ENCODE results near the gene MYO3B.

MYO3B gene

DNA sequence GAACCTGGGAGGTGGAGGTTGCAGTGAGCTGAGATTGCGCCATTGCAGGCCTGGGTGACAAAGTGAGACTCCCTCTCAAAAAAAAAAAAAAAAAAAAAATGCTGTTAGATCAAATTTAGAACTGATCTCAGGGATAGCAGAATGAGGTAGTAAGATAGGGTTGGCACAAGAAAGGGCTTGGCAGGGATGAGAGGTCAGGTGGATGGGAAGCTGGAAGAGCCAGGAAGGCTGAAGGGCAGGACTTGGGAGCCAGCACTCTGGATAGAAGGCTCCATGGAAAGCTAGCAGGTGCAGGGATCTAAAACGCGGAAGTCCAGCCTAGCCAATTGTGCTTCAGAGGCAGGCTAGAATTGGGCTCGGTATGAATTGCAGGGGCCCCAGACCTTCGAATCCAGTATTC is 286.3 kb downstream of the MYO3B start:
- no peak overlapping the region for H3K4me2 ChIP-seq (ENCODE audit: low read depth, low read length, poor library complexity, severe bottlenecking)
- no peaks in the 10 kb centered on the region for H4K20me1 ChIP-seq (ENCODE audit: low read depth, low read length)
- H3K9ac ChIP-seq (ENCODE audit: low read length): no peak overlapping the region
- no peak overlapping the region for H2AFZ ChIP-seq (ENCODE audit: low read depth, low read length, severe bottlenecking)
- H3K36me3 ChIP-seq (ENCODE audit: low read length): no peaks in the 10 kb centered on the region
- no peaks in the 10 kb centered on the region for H3K79me2 ChIP-seq (ENCODE audit: insufficient read depth, low read length)
- H3K9me2 ChIP-seq (replicated peaks; ENCODE audit: insufficient read depth, low read length): no peaks in the 10 kb centered on the region
- no peak for TF ChIP-seq EZH2phosphoT487 (conservative IDR thresholded peaks at IDR 0.05; ENCODE audit: low read length)
- TF ChIP-seq, protein P1, sequence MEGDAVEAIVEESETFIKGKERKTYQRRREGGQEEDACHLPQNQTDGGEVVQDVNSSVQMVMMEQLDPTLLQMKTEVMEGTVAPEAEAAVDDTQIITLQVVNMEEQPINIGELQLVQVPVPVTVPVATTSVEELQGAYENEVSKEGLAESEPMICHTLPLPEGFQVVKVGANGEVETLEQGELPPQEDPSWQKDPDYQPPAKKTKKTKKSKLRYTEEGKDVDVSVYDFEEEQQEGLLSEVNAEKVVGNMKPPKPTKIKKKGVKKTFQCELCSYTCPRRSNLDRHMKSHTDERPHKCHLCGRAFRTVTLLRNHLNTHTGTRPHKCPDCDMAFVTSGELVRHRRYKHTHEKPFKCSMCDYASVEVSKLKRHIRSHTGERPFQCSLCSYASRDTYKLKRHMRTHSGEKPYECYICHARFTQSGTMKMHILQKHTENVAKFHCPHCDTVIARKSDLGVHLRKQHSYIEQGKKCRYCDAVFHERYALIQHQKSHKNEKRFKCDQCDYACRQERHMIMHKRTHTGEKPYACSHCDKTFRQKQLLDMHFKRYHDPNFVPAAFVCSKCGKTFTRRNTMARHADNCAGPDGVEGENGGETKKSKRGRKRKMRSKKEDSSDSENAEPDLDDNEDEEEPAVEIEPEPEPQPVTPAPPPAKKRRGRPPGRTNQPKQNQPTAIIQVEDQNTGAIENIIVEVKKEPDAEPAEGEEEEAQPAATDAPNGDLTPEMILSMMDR (IDR thresholded peaks at IDR 0.05; ENCODE audit: insufficient read depth, low read length, poor library complexity, severe bottlenecking): no peak
- H3K27ac ChIP-seq (ENCODE audit: low read depth, low read length): no peak overlapping the region
- H3K4me3 ChIP-seq (ENCODE audit: insufficient read depth, low read length, poor library complexity, severe bottlenecking): no peak overlapping the region
- H3F3A ChIP-seq (ENCODE audit: insufficient read depth): no peaks in the 10 kb centered on the region
- H3K9me3 ChIP-seq (ENCODE audit: insufficient read depth, low read length): no peaks in the 10 kb centered on the region
- H3K27me3 ChIP-seq (ENCODE audit: low read length): no peaks in the 10 kb centered on the region

DNA sequence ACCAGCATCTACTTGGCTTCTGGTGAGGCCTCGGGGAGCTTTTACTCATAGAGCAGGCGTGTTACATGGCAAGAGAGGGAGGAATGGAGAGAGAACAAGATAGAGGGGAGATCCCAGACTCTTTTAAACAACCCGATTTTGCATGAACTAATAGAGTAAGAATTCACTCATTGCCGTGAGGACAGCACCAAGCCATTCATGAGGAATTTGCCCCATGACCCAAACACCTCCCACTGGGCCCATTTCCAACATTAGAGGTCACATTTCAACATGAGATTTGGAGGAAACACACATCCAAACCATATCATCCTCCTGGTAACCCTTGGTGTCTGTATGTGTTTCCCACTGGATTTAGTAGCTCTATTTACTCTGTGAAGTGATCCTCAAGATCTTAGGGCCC is 287.3 kb downstream of the MYO3B start:
- Histone ChIP-seq H3K36me3 (ENCODE audit: low read length) (no peaks in the 10 kb centered on the region), H4K20me1 (ENCODE audit: low read depth, low read length) (no peaks in the 10 kb centered on the region), H3K27ac (ENCODE audit: low read depth, low read length) (no peak overlapping the region), H3K4me2 (ENCODE audit: low read depth, low read length, poor library complexity, severe bottlenecking) (no peak overlapping the region), H3F3A (ENCODE audit: insufficient read depth) (no peaks in the 10 kb centered on the region), H3K27me3 (ENCODE audit: low read length) (no peaks in the 10 kb centered on the region), H3K9ac (ENCODE audit: low read length) (no peak overlapping the region), H3K79me2 (ENCODE audit: insufficient read depth, low read length) (no peaks in the 10 kb centered on the region), H3K4me3 (ENCODE audit: insufficient read depth, low read length, poor library complexity, severe bottlenecking) (no peak overlapping the region), H3K9me2 (replicated peaks; ENCODE audit: insufficient read depth, low read length) (no peaks in the 10 kb centered on the region), H3K9me3 (ENCODE audit: insufficient read depth, low read length) (no peaks in the 10 kb centered on the region), H2AFZ (ENCODE audit: low read depth, low read length, severe bottlenecking) (no peak overlapping the region)
- TF ChIP-seq EZH2phosphoT487 (conservative IDR thresholded peaks at IDR 0.05; ENCODE audit: low read length): no peak
- TF ChIP-seq, protein P1 (IDR thresholded peaks at IDR 0.05; ENCODE audit: insufficient read depth, low read length, poor library complexity, severe bottlenecking): no peak

DNA sequence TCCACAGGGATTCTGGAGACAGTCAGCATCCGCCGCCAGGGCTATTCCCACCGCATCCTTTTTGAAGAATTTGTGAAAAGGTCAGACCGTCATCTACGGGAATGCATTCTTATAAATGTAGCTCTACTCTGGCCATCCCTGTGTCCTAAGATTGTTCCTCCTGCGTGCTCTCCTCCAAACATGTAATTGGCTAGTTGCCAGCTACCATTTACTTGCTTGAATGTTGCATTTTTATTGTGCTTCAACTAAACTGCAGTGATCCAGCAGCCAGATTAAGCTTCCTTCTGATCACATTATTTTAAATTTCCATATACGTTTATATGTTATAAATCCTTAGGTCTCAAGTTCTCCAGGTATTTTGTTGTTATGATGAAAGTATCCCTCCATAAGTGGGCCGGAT is 288.7 kb downstream of the MYO3B start:
- Histone ChIP-seq H3K36me3 (ENCODE audit: low read length) (no peaks in the 10 kb centered on the region), H2AFZ (ENCODE audit: low read depth, low read length, severe bottlenecking) (no peak overlapping the region), H3K9me2 (replicated peaks; ENCODE audit: insufficient read depth, low read length) (no peaks in the 10 kb centered on the region), H3K9me3 (ENCODE audit: insufficient read depth, low read length) (no peaks in the 10 kb centered on the region), H3K4me2 (ENCODE audit: low read depth, low read length, poor library complexity, severe bottlenecking) (no peak overlapping the region), H3K9ac (ENCODE audit: low read length) (no peak overlapping the region), H4K20me1 (ENCODE audit: low read depth, low read length) (no peaks in the 10 kb centered on the region), H3K27ac (ENCODE audit: low read depth, low read length) (no peak overlapping the region), H3F3A (ENCODE audit: insufficient read depth) (no peaks in the 10 kb centered on the region), H3K27me3 (ENCODE audit: low read length) (no peaks in the 10 kb centered on the region), H3K79me2 (ENCODE audit: insufficient read depth, low read length) (no peaks in the 10 kb centered on the region), H3K4me3 (ENCODE audit: insufficient read depth, low read length, poor library complexity, severe bottlenecking) (no peak overlapping the region)
- TF ChIP-seq EZH2phosphoT487 (conservative IDR thresholded peaks at IDR 0.05; ENCODE audit: low read length): no peak
- TF ChIP-seq, protein P1 (IDR thresholded peaks at IDR 0.05; ENCODE audit: insufficient read depth, low read length, poor library complexity, severe bottlenecking): no peak

Data from SU-DHL-6 (cell line).